GM12874 (cell line): ENCODE results near the gene MLANA.

ENCODE experiments used
- CTCF ChIP-seq: IDR thresholded peaks from 2 replicates; pipeline ENCODE4 v1.5.1; 2011; ENCODE audit warnings: low read depth, mild to moderate bottlenecking, control low read depth, low read length, moderate library complexity; ENCODE audit not compliant: insufficient read depth

MLANA gene

GRCh38 chr9:5879419-5880181, 11.1 kb upstream of the MLANA start:
- TF ChIP-seq CTCF, result no peak

GRCh38 chr9:5884191-5884590, 6.5 kb upstream of the MLANA start:
- TF ChIP-seq CTCF, result no peak

- peak; percentile 97 for TF ChIP-seq CTCF
Observed at GRCh38 chr9:5886114-5886939, 4.4 kb upstream of the MLANA start.

- no peak for TF ChIP-seq CTCF
Observed at GRCh38 chr9:5892456-5893133, 1.9 kb downstream of the MLANA start.

GRCh38 chr9:5893134-5893505, 2.4 kb downstream of the MLANA start:
- no peak for TF ChIP-seq CTCF

GRCh38 chr9:5893591-5894236, 3.0 kb downstream of the MLANA start:
- TF ChIP-seq CTCF, result no peak
